ENCODE data around the gene CDC27. TPM values are rescaled to one million over a fixed set of nuclear protein-coding genes. Genes with fewer than 3 reads are reported as not detected.

Gene CDC27
- total RNA-seq, 1 experiment from 2014 or later: 191 TPM

DNA sequence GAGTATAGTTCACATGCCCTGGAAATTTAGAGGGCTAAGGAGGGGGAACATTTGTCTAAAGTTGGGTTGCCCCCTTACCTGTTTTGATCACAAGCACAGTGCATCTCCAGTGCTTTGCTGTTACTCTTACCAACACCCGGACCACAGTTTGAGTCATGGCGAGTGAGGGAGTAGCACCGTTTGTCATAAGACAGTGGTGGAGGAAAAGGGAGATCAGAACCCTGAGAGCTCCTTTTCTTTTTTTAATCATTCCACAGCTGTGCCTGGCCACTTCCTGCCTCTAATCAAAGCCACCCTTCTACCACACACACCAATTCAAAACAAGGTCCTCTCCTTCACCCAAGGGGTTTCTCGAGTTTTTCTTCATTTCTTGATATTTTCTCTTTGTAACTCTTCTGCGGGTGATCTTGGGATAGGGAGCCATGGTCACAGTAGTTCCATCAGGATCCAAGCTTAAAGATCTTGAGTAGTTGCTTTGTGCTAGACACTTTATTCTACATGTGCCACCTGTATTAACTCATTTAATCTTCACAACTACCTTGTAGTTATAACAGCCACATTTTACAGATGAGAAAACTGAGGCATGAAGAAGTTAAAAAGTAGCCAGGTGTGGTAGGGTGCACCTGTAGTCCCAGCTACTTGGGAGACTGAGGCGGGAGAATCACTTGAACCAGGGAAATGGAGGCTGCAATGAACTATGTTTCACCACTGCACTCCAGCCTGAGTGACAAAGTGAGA is 15.1 kb upstream of the CDC27 start:
- Histone ChIP-seq H3K4me2 (ENCODE audit: low read length) (no peak overlapping the region), H3K79me2 (ENCODE audit: insufficient read depth, low read length) (no peaks in the 10 kb centered on the region), H3K4me3 (replicated peaks in 1 of 2; ENCODE audit: low read depth in 1 of 2, low read length in 2 of 2) (no peak overlapping the region), H3K9me2 (ENCODE audit: insufficient read depth) (no peaks in the 10 kb centered on the region), H3K27ac (ENCODE audit: low read depth, low read length) (no peak overlapping the region), H3K9ac (ENCODE audit: low read length) (no peak overlapping the region), H3K4me1 (ENCODE audit: control insufficient read depth in 1 of 2, insufficient read depth in 2 of 2, low read length in 2 of 2) (peaks cover 9 to 16% of the 10 kb centered on the region in 2 experiments), H3K27me3 (ENCODE audit: insufficient read depth, low read length) (no peaks in the 10 kb centered on the region), H4K20me1 (ENCODE audit: insufficient read depth) (no peaks in the 10 kb centered on the region), H2AFZ (ENCODE audit: low read depth, low read length, poor library complexity, severe bottlenecking) (no peak overlapping the region), H3K36me3 (ENCODE audit: control insufficient read depth in 1 of 2, insufficient read depth in 2 of 2, low read length in 2 of 2) (no peaks in the 10 kb centered on the region), H3K9me3 (ENCODE audit: control insufficient read depth in 1 of 2, insufficient read depth in 1 of 2, low read depth in 1 of 2, low read length in 2 of 2) (no peaks in the 10 kb centered on the region)
- ChIA-PET POLR2A (no interaction called here), CTCF (no interaction called here), RAD21 (ENCODE audit: low non-redundant PET in 1 of 2, low total read pairs in 2 of 2, uncharacterized antibody in 2 of 2, unreplicated experiment in 2 of 2) (no interaction called here)
- ATAC-seq (no peak), DNase-seq (ENCODE audit: low read depth, low spot score) (no peak)
- TF ChIP-seq YY1 (IDR thresholded peaks at IDR 0.05; ENCODE audit: extremely low read depth, insufficient replicate concordance, low read depth, low read length) (no peak), EZH2 (IDR thresholded peaks at IDR 0.05) (no peak), CBX3 (IDR thresholded peaks at IDR 0.05; ENCODE audit: low read depth) (no peak), TCF7L2 (IDR thresholded peaks at IDR 0.05; ENCODE audit: borderline replicate concordance, extremely low read depth, insufficient read depth, insufficient read length) (no peak), SIN3A (IDR thresholded peaks at IDR 0.05; ENCODE audit: low read depth) (no peak), SP1 (IDR thresholded peaks at IDR 0.05; ENCODE audit: low read depth) (no peak), SRF (IDR thresholded peaks at IDR 0.05; ENCODE audit: low read depth) (no peak)
- TF ChIP-seq, protein P1, sequence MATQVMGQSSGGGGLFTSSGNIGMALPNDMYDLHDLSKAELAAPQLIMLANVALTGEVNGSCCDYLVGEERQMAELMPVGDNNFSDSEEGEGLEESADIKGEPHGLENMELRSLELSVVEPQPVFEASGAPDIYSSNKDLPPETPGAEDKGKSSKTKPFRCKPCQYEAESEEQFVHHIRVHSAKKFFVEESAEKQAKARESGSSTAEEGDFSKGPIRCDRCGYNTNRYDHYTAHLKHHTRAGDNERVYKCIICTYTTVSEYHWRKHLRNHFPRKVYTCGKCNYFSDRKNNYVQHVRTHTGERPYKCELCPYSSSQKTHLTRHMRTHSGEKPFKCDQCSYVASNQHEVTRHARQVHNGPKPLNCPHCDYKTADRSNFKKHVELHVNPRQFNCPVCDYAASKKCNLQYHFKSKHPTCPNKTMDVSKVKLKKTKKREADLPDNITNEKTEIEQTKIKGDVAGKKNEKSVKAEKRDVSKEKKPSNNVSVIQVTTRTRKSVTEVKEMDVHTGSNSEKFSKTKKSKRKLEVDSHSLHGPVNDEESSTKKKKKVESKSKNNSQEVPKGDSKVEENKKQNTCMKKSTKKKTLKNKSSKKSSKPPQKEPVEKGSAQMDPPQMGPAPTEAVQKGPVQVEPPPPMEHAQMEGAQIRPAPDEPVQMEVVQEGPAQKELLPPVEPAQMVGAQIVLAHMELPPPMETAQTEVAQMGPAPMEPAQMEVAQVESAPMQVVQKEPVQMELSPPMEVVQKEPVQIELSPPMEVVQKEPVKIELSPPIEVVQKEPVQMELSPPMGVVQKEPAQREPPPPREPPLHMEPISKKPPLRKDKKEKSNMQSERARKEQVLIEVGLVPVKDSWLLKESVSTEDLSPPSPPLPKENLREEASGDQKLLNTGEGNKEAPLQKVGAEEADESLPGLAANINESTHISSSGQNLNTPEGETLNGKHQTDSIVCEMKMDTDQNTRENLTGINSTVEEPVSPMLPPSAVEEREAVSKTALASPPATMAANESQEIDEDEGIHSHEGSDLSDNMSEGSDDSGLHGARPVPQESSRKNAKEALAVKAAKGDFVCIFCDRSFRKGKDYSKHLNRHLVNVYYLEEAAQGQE (IDR thresholded peaks at IDR 0.05; ENCODE audit: low read depth): no peak
- BruUV-seq (replicated peaks): no TSS peak
- intact Hi-C loops (cut with micrococcal nuclease): no loop called here

Measured in HCT116 (cell line).